Measurements from ENCODE around the gene GNLY.

GNLY gene

DNA sequence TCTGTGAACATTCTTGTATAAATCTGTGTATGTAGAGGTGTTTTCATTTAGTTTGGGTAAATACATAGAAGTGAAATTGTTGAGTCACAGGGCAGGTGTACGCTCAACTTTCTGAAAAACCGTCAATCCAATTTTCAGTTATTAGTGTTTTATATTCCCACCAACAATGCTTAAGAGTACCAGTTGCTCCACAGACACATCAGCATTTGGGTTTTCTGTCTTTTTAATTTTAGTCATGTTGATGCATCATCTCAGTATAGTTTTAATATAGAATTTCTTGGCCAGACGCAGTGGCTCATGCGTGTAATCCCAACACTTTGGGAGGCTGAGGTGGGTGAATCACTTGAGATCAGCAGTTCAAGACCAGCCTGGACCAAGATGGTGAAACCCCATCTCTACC is 3.2 kb upstream of the GNLY start:
- no peak for DNase-seq

DNA sequence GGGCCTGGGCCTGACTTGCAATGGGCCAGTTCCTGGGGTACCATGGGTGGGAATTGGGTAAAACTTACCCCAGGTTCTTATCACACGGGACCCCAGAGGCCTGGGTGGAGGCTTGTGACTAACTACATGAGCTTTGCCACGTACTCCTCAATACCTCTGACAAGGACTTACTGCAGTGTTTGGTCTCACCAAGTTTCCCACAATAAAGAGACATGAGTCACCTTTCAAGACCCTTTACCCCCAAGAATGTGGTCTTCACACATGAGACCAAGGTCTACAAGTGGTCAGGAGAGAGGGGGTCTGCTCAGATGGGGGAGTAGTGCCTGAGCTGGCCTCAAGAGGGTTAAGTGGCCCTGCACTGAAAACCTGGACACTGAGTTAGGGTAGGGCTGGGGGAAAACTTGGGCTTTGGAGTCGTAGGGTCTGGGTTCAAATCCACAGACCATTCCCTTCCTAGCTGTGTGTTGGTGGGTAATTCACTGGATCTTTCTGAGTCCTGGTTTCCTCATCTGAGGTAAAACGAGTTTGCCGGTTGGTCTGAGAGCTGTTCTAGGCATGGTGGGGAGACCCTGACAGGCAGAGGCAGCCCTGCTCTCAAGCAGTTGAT is 2.0 kb upstream of the GNLY start:
- no peak for DNase-seq

DNA sequence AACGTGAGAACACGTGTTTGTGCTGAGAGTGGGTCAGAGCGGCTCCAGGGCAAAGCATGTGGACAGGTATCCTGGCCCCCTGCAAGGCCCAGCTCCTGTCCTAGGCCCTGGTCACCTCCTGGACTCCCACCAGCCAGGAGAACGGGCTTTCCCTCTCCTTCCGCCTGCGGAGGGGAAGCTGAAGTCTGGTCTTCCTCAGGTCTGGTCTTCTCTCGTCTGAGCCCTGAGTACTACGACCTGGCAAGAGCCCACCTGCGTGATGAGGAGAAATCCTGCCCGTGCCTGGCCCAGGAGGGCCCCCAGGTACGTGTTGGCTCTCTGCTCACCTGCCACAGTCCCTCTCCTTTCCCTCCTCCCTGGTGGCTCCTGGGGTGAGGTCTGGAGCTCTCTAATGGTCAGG is 963 bp downstream of the GNLY start:
- DNase-seq, result no peak

DNA sequence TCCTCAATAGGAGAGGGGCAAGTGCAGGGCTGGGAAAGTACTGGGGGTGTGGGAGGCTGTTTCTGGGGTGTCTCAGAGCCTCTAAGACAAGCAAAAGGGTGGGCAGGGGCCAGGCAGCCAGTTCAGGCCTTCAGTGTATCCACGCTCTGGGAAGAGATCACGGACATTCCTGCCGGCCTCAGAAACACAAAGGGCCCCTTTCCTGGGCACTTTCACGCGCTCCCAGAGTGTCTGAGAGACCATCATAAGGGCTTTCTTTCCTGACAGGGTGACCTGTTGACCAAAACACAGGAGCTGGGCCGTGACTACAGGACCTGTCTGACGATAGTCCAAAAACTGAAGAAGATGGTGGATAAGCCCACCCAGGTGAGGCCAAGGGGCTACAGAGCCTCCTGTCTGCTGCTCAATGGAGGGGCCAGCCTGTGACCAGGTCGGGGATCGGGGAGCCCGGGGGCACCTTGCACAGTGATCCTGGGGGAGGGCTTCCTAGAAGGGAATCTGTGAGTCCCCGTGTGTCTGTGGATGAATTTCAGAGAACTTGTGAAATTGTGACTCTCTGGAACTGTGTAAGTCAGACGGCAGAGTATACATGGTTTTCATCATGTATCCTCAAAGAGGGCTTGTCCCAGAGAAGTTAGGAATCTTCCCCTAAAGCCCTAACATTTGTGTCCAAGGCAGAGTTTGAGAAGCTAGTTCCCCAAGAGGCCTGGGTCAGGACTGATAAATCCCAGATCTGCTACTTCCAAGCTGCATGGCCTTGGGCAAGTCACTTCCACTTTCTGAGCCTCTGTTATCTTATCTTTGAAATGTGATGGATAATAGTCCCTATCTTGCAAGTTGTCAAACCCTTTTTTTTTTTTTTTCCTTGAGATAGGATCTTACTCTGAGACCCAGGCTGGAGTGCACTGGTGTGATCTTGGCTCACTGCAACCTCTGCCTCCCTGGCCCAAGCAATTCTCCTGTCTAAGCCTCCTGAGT is 1.8 kb downstream of the GNLY start:
- no peak for DNase-seq

DNA sequence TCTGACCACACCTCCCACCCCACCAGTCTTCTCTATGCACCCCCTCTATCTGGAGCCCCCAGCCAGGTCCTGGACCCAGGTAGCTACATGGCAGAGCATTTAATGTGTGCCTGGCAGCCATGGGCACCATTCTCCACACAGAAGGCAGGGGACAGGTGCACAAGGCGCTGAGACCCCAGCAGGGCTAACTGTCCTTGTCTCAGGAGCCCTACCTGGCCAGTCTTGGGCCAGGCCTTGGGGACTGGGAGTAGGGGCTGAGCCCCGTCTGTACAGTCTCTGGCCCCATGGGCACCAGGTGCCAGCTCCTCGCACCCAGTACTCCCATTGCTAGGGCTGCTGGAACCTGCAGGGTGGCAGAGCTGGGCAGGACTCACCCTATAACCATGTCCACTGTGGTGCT is 2.9 kb downstream of the GNLY start:
- no peak for DNase-seq

DNA sequence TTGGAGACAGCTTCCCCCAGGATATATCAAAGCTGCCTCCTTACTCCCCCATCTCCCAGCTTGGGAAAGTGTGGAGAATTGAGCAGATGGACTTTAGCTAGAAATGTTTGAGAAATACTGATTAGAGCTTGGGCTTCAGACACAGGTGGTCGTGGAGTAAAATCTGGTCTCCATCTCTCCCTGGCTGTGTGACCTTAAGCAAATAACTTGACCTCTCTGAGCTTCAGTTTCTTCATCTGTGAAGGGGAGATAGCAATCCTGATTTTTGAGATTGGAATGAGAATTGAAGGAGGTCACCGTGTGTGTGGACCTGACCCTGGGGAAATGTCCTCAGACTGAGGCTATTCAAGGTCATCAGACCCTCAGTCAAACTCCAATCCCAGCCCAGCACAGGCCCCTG is 3.6 kb downstream of the GNLY start:
- no peak for DNase-seq

DNA sequence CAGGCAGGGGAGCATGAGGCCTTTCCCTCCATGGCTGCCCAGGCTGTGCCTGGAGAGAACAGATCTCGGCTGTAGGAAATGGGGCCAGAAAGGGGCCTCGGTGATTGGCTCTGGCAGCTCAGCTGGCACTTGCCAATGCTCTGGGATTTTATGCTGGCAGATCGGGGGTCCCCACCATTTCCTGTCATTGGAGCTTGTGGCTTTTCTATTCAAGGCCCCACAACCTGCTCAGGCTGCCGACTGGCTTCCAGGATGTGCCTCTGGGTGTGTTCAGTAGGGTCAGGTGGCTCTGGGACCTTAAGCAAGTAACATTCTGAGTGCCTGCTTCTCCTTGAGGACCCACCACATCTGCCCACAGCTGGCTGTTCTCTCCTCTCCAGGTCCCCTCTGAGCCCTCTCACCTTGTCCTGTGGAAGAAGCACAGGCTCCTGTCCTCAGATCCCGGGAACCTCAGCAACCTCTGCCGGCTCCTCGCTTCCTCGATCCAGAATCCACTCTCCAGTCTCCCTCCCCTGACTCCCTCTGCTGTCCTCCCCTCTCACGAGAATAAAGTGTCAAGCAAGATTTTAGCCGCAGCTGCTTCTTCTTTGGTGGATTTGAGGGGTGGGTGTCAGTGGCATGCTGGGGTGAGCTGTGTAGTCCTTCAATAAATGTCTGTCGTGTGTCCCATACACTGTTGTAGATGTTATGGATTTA is 4.2 kb downstream of the GNLY start:
- DNase-seq, result no peak

DNA sequence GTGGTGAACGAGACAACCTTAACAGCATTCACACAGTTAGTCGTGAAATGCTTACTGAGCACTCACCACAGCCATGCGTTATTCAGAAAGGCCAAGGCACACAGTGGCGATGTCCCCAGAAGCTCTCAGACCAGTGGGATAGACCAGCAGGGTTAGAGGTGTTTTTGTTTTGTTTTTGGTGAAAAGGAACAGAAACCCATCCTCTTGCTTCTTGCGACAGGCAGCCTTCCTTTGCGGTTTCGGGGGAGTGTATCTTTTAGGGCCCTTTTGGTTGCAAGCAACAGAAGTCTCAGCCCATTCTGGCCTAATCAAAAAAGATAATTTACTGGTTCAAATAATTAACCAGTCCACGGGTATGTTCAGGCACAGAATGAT is 4.7 kb downstream of the GNLY start:
- no peak for DNase-seq

DNA sequence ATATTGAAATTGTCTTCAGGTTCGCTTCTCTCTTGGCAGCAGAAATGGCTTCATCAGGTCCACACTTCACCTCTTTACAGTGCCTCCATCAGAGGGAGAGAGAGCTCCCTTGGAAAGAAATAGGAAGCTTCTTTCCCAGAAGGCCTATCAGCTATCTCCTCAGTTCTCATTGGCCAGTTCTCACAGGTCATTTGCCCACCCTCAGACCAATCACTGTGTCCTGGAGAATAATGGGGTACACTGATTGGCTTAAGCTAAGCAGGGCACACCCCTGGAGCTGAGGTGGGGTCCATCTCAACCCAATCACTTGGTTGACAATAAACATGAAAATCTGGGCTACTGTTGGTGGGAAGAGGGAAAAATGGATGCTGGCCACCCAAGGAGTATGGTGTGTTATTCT is 5.2 kb downstream of the GNLY start:
- DNase-seq, result no peak

DNA sequence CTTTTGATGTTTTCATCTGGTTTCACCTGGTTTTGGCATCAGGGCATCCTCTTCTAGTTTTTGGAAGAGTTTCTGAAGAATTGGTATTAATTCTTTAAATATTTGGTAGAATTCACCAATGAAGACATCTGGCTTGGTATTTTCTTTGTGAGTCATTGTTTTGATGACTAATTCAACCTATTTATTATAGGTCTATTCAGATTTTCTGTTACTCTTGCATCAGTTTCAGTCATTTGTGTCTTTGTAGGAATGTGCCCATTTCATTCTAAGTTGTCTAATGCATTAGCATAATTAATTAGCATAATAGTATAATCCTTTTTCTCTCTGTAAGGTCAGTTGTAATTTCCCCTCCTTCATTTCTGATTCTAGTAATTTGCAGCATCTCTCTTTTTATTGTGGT is 8.0 kb downstream of the GNLY start:
- peak; percentile 79 for DNase-seq

DNA sequence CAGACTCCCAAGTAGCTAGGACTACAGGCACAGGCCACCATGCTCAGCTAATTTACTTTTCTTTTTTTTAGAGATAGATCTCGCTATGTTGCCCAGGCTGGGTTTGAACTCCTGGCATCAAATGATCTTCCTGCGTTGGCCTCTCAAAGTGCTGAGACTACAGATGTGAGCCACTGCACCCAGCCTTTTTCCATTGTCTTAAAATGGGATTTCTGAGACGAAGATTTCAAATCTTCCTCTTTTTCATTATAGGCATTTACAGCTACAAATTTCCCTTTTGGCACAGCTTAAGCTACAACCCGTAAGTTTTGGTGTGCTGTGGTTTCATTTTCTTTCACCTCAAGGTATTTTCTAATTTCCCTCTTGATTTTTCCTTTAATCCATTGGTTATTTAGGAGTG is 8.6 kb downstream of the GNLY start:
- no peak for DNase-seq

DNA sequence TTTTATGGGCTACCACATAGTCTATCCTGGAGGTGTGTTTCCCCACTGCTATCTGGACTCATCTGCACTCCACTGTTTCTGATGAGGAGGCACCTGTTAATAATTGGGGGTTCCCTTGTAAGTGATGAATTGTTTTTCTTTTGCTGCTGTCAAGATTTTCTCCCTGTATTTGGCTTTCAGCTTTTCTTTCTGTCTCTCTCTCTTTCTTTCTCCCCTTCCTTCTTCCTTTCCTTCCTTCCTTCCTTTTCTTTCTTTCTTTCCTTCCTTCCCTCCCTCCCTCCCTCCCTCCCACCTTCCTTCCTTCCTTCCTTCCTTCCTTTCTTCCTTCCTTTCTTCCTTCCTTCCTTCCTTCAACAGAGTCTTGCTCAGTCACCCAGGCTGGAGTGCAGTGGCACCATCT is 9.2 kb downstream of the GNLY start:
- no peak for DNase-seq

DNA sequence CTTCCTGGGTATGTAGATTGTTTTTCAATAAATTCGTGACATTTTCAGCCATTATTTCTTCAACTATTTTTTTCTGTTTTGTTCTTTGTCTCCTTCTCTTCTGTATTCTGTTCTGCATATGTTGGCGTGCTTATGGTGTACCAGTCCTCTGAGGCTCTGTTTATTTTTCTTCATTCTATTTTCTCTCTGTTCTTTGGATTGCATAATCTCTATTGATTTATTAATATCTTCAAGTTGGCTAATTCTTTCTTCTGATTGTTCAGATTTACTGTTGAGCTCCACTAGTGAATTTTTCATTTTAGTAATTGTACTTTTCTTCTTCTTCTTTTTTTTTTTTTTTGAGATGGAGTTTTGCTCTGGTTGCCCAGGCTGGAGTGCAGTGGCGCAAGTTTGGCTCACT is 9.9 kb downstream of the GNLY start:
- no peak for DNase-seq

DNA sequence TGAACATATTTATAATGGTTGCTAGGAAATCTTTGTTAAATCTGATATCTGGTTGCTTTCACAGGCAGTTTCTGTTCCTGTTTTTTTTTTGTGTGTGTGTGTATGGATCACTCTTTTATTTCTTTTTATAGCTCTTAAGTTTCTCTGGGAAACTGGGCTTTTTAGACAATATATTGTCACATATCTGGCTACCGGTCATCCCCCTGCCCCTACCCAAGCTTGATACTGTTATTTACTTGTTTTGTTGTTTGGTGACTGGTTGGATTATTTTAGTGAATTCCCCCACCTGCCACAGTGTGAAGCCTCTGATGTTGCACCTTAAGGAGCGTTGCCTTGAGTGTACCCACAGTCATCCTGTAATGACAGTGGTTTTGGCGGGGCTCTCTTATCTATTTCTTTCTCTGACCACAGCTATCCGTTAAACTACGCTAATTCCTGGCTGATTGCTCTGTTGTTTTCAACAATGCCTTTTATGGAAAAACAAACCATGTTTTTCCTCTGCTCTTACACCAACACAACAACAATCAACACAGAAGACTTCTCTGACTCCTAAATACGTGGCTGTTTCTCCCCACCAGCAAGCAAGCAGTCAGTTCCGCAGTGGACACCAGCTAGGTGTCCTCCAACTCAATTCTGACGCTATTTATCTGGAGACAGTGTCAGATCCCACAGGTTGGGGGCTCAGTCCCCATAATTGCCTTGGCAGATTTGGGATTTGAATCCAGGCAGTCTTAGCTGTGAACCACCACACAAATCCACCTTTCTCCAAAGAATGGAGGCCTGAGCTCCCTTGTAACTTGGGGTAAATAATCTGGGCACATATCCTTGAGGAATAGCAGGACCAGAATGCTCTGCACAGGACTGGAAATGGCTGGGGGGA is 10.9 kb downstream of the GNLY start:
- DNase-seq, result no peak

DNA sequence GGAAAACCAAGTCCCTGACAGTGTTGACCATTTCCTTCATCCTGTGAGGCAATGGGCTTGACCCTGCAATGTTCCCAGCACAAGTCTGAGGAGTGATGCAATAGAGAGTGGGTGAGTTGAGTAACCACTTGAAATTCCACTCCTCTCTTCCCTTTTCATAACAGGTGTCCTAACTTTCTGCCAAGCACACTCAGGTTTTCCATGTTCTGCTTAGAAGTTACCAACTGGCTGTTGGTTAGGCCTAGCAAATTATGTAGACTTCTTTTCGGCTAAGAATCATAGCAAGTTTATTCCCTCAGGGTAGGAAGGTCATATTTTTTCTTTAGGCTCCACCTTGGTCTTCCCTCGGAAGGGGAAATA is 11.5 kb downstream of the GNLY start:
- DNase-seq, result peak; percentile 79

DNA sequence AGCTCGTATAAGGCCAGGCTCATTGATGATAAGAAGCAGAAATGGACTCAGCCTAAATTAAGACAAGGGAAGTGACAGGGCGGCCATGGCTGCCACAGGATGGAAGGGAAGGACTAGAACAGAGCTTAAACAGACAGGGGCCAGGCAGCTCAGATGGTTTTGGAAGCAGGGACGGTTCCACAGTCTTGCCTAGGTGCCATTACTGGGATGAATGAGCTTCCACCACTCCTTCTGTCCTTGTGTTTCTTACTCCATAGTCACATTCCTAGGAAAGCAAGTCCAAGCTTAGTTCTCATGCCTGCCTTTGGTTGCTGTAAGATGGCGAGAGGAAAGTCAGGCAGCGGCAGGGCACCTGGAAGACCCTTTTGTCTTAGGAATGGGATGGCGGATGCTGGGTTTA is 11.9 kb downstream of the GNLY start:
- DNase-seq, result no peak

DNA sequence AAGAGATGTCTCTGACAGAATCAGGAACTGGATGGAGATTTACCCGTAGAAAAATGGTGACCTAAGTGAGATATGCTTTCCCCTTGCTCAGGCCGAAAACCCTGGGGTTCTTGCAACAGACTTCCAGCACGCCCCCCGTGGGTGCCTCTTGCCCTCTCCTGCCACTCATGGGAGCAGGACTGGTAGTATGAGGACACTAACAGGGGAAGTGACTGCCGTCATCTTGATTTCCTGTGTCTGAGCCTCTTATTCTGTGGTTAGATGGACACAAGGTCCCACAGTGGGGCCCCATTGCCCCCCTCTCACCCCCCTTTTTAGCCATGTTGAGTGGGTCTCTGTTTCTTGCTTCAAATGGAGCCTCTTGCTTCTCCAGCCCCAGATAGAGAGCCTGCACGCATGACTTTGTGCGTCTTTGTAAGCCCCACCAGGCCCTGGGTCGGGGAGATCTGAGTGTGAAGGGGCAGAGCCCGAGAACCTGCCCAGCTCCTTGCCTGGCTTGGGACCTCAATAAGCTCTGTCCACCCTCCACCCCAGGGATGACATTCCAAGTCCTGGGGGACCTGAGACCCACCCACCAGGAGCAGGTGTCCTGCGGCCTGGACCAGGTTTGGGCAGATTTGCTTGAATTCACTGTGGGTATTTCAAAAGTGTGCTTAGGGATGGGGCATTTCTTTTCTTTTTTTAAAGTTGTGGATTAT is 12.6 kb downstream of the GNLY start:
- no peak for DNase-seq

DNA sequence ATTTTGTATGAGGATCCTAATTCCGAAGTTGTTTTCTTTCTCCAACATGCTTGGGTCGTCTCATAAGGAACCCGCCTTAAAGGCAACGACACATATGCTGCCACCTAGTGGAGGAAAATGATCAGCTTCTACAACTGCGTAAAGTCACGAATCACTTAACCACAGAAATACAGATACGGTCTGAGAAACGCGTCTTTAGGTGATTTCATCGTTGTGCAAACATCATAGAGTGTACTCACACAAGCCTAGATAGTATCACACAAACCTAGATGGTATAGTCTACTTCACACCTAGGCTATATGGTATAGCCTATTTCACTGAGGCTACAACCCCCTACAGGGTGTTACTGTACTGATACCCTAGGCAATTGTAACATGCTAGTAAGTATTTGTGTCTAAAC is 13.1 kb downstream of the GNLY start:
- DNase-seq, result peak; percentile 81

DNA sequence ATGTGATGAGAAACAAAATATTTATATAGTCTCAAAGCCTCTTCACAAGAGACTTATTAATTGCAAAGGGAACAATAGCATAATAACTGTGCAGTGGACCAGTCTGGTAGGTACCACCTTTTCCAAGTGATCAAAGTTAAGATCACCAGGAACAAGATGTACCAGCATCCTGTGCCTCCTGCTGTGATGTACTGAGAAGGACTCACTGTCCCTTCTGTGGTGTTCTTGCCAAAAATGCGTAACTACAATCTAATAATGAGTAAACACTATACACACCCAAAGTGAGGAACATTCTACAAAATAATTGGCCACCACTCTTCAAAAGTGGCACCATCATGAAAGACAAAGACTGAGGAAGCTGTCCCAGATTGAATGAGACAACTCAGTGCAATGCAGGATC is 14.5 kb downstream of the GNLY start:
- DNase-seq, result no peak

DNA sequence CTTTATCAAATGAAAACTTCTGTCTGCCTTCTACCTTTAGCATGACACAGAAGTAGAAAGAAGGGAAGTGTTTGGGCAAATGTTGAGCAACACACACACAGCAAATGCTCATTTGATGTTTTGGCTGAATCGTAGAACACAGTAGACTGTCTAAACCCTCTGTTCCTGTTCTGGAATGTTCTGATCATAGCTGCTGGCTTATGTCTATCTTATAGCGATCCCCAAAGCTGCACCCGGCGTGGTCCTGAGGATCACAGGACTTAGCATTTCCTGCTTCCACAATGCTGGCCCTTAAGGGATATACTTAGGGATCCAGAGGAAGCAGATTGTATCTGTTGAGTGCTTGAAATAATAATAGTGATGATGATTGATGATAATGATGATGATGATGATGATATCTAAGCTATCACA is 15.2 kb downstream of the GNLY start:
- no peak for DNase-seq

DNA sequence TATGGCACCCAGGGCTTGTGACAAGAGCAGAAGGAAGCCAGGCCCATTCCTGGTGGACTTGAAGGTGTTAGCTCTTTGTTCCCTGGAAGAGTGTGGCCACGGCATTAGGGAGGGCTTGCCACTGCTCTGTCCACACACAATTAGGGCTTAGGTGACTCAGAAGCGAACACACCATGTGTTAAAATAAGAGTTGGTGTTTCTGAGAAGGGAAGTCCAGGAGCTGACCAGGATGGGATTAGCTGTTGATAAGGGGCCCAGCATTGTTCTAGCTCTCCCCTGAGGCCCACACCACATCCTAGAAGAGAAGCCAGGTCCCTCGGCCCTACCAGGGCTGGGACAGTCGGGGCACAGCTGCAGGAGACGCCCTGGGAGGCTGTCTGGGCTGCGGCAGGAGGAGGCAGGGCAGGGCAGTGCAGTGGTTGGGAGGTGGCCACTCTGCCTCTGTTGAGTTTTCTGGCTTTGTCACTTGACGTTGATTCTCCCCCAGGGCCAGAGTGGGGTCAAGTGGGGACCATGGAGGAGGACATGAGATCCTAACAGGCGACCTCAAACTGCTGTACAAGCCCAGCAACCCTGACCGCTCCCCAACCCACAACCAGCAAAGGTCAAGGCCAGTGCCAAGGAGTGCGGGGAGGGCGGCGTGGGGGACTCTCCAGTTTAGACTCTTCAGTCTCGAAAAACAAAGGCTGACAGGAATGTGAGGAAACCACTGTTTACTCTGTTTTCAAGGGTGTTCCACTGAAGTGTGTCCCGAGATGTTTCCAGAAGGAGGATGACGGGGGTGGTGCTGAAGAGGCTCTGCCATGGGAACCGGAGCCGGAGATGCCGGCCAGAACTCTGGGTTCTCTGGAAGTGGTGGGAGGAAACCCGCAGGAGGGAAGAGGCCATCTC is 16.8 kb downstream of the GNLY start:
- DNase-seq, result no peak
